Measurements from ENCODE around the gene SNRNP70. TPM values are rescaled to one million over a fixed set of nuclear protein-coding genes. Genes with fewer than 3 reads are reported as not detected.
"Not testable (repeated sequence)": the region's sequence is repeated elsewhere in the genome, so short reads cannot be mapped to it uniquely, and the experiment has no call there.

SNRNP70 gene
- polyA plus RNA-seq, 1 donor, result 259 TPM

DNA sequence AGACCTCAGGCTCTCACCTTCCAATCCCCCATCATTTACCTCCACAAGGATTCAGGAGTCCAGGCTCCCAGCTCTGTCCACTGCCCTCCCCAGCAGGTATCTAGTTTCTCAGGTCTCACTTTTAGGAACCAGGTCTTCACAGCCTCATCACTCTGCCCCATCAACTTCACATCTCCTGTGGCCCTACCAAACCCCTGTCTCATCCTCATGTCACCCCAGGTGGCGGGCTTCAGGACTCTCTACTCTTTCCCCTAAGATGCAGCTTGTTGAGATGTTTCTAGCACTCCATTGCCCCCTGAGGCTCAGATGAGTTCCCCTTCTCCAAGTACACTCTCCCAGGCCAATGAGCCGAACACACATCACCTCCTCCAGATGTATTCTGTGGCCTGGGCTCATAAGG, 35.6 kb downstream of the SNRNP70 start:
- no peak for DNase-seq

DNA sequence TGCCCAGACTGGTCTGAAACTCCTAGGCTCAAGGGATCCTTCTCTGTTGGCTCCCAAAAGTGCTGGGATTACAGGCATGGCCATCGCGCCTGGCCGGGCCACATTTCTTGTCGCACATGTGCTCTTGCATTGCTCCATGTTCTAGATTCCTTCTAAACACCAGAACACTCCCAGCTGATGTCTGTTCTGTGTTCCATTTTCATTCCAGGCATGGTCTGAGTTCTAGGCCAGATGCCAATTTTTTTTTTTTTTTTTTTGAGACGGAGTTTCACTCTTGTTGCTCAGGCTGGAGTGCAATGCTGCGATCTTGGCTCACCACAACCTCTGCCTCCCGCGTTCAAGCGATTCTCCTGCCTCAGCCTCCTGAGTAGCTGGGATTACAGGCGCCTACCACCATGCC, 36.6 kb downstream of the SNRNP70 start:
- DNase-seq, result not testable (repeated sequence)

DNA sequence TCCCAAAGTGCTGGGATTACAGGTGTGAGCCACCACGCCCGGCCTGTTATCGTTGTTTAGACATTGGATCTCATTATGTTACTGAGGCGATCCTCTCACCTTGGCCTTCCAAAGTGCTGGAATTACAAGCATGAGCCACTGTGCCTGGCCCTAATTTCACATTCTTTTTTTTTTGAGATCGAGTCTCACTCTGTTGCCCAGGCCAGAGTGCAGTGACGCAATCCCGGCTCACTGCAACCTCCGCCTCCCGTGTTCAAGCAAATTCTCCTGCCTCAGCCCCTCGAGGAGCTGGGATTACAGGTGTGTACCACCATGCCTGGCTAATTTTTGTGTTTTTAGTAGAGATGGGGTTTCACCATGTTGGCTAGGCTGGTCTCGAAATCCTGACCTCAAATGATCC, 38.0 kb downstream of the SNRNP70 start:
- not testable (repeated sequence) for DNase-seq

DNA sequence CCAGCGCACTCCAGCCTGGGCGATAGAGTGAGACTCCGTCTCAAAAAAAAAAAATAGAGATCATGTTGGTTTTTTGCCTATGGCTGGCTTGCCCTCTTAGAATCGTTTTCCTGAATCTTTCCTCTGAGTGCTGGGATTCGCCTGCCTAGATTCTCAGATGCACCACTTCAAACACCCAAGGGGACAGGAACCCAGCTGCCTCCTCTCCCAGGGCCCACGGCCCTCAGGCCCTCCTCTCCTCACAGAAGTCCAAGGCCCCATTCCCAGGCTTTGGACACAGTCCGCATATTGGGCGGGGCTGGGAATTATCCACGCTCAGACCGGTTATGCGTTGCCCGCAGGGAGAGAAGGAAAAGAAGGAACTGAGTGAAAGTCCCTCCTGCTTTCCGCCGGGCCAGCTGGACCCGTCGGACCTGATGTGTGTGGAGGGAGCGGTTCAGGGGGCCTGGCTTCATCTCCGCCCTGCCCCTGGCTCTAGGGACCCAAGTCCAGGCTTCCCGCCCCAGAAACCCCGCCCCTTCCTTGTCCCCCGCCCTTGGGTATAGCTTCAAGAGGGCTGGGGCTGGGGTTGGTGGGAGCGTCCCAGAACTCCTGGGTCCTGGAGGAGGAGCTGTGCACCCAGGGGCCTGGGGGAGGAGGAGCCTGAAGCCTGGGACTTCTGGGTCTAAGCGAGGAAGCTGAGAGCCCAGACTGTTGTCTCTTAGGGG, 39.9 kb downstream of the SNRNP70 start:
- no peak for DNase-seq

DNA sequence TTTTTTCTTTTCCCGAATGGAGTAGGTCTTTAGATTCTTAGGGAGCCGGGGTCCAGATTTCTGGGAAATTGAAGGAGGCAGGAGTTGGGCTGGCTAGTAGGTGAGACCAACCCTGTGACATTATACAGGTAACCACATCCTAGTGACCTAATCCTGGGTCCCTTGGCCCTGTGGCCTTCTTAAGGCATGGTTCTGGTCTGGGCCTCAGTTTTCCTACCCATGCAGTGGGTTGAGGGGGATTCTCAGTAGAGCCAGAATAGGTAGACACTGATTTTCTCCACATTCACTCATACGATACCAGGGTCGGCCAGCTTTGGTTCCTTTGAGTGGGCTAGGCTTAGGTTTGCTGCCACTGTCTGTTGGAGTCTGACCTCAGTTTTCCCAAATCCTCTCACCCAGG, 41.3 kb downstream of the SNRNP70 start:
- DNase-seq, result no peak

DNA sequence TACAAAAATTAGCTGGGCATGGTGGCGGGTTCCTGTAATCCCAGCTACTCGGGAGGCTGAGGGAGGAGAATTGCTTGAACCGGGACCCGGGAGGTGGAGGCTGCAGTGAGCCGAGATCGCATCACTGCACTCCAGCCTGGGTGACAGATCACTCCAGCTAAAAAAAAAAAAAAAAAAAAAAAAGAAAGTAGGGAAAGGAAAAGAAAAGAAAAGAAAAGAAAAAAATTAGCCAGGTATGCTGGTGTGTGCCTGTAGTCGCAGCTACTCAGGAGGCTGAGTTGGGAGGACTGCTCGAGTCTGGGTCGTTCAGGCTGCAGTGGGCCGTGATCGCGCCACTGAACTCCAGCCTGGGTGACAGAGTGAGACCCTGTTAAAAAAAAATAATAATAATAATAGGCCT, 42.0 kb downstream of the SNRNP70 start:
- not testable (repeated sequence) for DNase-seq

DNA sequence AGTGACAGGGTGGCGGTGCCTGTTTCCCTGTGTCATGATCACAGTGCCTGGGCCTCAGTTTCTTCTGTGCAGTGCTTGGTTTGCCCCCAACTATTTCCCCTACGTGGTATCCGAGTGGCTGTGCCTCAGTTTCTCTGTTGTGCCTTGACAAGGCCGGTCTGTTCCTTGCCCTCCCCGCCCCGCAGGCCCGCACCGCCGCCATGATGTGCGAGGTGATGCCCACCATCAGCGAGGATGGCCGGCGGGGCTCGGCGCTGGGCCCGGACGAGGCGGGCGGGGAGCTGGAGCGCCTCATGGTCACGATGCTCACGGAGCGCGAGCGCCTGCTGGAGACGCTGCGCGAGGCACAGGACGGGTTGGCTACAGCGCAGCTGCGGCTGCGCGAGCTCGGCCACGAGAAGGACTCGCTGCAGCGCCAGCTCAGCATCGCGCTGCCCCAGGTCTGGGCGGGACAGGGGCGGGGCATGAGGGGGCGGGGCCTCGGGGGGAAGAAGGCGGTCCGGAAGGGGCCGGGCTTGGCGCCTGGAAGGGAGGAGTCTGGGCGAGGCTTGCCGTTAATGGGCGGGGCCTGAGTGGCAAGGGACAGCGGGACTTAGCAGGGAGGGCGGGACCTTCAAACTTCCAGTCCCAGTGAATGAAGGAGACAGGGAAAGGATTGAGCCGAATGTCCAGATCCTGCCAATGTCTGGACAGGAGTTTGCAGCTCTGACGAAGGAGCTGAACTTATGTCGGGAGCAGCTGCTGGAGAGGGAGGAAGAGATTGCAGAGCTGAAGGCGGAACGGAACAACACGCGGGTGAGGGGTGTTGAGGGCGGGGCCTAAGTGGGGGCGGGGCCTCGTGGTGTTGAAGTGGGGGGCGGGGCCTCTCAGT, 42.7 kb downstream of the SNRNP70 start:
- peak; percentile 94 for DNase-seq

DNA sequence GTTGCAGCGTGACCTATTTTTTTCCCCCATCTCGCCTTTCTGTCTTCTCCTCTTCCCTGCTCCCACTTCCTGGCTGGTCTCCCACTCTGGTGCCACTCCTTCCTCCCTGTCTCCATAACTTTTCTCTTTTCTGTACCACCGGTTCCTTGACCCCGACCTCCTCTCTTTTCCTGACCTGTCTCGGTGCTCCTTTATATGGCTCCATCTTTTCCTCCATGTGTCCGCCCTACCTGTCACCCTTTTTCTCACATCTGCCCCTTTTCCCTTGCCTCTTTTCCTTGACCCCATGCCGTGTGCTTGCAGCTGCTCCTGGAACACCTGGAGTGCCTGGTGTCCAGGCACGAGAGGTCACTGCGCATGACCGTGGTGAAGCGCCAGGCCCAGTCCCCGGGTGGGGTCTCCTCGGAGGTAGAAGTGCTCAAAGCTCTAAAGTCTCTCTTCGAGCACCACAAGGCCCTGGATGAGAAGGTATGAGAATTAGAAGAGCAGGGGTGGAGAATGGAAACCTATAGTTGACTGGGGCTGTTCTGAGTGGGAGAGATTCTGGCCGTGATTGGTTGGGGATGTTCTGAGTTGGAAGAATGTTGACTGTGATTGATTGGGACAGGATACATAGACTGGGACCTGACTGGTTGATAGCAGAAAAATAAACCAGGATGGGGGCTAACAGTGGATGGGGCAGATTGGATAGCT, 43.4 kb downstream of the SNRNP70 start:
- DNase-seq, result no peak

DNA sequence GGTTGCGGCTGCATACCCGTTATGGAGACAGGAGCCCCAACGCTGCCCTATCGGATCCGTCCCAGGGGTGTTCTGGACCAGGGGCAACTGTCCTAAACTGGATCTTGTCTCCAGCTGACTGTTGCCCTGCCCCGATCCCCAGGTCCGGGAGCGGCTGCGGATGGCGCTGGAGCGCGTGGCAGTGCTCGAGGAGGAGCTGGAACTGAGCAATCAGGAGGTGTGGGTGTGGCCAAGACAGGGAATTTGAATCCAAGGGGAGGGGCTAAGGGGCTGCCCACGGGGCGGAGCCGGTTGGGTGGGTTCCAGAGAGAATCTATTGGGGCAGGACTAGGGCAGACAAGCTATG, 44.0 kb downstream of the SNRNP70 start:
- no peak for DNase-seq

DNA sequence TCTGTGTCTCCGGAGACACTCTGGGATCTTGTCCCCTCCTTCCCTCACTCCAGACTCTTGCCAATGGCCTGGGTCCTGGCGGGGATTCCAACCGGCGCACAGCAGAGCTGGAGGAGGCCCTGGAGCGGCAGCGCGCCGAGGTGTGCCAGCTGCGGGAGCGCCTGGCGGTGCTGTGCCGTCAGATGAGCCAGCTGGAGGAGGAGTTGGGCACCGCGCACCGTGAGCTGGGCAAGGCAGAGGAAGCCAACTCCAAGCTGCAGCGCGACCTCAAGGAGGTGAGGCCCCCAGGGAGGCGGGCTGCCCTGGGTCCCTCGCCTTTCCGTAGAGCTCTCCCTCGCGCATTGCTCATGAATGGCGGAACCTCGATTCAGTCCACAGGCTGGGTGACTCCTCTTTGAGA, 45.1 kb downstream of the SNRNP70 start:
- DNase-seq, result no peak

DNA sequence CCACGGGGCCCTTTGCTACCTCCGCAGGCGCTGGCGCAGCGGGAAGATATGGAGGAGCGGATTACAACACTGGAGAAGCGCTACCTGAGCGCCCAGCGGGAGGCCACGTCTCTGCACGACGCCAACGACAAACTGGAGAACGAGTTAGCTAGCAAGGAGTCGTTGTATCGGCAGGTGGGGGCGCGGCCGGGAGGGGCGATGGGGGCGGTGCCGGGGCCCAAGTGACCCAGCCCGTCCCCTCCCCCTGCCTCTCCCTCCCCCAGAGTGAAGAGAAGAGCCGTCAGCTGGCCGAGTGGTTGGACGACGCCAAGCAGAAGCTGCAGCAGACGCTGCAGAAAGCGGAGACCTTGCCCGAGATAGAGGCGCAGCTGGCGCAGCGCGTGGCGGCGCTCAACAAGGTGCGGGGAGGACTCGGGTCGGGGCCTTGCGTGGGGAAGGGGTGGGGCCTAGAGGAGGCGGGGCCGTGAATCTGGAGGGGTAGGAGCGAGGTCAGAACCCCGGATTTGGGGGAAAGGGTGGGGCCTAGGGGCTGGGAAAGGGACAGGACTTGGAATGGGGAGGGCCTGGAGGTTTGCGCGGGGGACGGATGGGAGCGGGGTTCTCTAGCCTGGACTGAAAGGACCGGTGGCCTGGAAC, 47.8 kb downstream of the SNRNP70 start:
- peak; percentile 58 for DNase-seq

DNA sequence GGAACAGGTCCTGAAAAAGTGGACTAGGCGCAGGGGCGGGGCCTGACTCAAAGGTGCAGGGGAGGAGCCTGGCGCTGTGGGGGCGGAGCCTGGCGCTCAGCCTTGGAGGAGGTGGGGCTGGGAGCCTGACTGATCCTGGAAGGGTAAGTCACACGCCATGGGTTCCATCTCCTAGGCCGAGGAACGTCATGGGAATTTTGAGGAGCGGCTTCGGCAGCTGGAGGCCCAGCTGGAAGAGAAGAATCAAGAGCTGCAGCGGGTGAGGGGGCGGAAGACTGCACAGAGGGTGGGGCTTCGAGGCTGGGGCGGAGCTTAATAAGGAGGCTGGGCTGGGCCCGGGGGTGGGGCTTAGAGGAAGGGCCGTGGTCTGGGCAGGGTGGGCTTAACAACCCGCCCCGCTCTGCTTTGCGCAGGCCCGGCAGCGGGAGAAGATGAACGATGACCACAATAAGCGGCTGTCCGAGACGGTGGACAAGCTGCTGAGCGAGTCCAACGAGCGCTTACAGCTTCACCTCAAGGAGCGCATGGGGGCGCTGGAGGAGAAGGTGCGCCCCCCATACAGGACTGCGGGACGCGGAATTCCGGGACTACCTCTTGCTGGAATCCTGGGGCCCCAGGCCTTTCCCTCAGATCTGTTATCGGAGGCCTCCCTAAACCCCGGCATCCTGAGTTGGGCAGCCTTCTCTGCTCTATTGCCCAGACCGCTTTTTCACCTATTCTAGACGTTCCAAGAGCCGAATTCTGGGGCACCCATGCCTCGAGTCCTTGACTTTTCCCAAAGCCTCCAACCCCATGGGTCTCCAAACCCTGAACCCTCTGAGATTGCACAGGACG, 48.6 kb downstream of the SNRNP70 start:
- DNase-seq, result peak; percentile 73

DNA sequence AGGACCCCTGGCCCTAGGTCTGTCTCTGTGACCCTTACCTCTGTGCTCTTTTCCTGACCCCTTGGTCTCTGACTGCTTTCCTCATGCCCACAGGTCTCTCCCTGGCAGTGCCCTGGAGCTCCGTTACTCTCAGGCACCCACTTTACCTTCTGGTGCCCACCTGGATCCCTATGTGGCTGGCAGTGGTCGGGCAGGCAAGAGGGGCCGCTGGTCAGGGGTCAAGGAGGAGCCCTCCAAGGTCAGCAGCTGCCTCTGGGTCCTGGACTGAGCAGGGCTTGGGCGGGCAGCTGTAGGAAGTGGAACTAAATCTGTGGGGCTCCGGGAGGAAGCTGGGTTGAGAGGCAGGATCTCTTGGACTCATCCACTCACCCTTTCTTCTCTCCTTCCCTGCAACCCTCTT, 50.4 kb downstream of the SNRNP70 start:
- no peak for DNase-seq

DNA sequence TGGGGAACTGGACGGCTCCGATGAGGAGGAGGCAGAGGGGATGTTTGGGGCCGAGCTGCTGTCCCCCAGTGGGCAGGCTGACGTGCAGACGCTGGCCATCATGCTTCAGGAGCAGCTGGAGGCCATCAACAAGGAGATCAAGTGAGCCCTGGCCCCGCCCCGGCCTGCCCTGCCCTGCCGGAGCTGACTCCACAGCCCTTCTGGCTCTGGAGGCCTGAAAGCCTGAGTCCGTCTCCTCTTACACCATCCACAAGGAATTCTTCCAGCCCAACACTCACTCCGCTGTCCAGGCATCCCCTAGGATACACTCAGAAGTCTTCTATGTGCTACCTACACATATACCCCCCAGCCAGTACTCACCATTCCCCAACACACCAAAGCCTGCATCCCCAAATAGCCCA, 51.5 kb downstream of the SNRNP70 start:
- no peak for DNase-seq

DNA sequence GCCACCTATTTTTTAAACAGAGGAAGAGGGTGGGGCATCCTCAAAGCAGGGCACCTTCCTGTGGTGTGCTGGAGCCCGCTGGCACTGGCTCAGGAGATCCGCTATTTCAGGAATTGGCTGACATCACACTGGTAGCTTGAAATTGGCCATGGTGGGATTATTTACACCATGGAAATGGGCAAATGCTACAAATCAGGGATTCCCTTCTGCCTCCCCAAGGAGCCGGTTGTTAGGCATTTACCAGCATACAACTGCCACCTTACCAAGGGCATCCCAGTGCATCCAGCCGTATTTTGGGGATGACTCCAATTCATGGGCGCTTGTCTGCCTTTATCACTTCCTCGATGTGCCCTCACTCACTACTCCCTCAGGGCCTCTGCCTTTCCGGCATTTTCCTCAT, 55.7 kb downstream of the SNRNP70 start:
- DNase-seq, result no peak

DNA sequence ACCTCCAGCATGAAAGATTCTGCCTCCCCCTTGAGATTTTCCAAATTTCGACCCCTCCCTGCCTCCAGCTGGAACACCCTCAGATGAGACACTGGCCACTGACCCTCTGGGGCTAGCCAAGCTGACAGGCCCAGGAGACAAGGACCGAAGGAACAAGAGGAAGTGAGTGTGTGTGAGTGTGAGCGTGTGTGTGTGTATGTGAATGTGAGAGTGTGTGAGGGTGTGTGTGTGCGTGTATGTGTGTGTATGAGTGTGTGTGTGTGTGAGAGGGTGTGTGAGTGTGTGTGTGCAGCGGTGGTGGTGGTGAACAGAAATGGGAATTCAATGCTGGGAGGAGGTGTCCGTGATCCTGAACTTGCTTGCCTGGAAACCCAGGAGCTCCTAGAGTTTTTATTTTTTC, 56.1 kb downstream of the SNRNP70 start:
- DNase-seq, result no peak

DNA sequence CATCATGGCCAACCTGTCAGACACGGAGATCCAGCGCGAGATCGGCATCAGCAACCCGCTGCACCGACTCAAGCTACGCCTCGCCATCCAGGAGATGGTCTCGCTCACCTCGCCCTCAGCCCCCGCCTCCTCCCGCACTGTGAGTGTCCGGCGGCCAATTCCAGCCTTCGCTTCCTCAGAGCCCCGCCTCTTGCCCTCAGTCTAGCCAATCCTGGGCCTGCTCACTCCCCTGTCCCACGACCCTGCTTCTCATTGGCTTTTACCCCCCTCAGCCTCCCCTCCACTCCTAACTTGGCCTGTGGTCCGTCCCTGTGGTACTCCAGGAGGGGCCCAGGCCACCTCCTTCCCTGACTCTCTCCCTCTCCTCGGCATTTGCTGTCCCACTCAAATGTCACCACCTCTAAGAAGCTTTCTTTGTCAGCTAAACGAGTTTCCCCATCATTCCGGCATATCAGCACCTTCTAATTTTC, 57.6 kb downstream of the SNRNP70 start:
- DNase-seq, result peak; percentile 90

DNA sequence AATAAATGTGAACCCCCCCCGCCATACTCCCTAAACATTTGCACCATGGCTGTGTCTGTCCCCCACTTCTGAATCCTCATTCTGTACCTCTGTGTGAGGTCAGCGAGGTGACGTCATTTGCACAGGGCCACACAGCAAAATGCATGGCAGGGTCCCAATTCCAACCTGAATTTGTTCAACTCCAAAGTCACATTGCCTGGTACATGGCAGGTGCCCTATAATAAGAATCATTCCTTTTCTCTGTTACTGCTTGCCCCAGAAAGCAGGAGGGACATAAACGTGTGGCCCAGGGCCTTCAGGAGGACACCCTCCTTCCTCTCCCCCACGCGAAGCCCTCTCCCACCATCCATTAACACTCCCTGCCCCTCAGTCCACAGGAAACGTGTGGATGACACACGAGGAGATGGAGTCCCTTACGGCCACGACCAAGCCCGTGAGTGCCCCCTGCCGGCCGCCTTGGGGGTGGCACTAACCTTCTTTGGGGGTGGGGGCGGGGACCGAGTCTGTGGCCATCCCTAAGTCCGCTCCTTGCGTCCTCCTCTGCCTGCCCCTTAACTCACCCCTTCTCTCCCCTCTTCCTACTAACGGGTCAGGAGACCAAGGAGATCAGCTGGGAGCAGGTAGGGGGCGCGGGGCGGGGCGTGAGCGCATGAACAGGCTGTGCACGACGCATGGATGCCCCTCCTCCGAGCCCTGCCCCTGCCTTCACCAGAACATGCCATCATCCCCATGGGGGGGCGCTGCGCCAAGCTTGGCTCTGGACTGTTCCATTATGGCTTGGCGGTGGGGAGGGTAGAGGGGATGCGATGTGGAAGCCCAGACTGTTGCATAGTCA, 60.5 kb downstream of the SNRNP70 start:
- DNase-seq, result no peak

DNA sequence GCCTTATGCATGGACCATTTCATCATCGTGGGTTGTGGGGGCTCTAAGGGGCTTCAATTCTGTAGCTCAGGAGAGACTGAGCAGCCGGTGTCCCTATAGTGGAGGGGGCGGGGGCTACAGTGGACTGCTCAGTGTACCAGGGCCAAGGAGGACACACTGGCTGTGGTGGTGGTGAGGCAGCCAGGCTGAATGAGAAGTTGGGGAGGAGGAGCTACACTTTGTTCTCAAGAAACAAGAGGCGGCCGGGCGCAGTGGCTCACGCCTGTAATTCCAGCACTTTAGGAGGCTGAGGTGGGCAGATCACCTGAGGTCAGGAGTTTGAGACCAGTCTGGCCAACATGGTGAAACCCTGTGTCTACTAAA, 61.1 kb downstream of the SNRNP70 start:
- DNase-seq, result not testable (repeated sequence)

DNA sequence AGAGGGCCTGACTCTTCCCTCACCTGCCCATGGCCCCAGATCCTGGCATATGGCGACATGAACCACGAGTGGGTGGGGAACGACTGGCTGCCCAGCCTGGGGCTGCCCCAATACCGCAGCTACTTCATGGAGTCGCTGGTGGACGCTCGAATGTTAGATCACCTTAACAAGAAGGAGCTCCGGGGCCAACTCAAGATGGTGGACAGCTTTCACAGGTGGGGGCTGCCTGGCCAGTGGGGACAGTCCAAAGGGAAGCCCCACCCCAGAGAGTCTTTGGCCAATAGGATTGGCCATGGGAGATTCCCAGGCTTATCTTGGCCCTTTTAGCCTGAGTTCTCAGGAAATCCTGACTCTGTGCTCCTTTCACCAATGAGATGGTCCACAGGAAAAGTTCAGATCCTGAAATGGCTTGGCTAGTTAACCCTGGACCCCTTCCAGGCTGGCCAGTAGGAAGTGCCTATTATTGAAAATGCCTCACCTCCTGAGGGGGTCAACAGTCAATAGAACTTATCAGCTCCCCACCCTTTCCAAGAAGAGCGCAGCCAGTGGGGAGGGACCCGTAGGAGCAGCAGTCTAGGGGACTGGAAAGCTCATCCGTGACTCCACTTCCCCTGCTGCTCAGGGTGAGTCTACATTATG, 62.9 kb downstream of the SNRNP70 start:
- DNase-seq, result no peak

Measured in hindlimb muscle (tissue), 1 donor.